T-cell (primary cell): ENCODE data around the gene RACGAP1. TPM values are rescaled to one million over a fixed set of nuclear protein-coding genes. Genes with fewer than 3 reads are reported as not detected.

Experiments used
- ATAC-seq, 4 experiments: fragments of 200-7000 bp in 3 of 4; fragments of 150-1000 bp in 1 of 4; cut with Tn5 transposase; replicated peaks in 1 of 4; 1 replicate in 3 of 4; 2 replicates in 1 of 4; pipeline ENCODE4 v1.10.0; 2021; ENCODE audit warnings: moderate library complexity in 3 of 4, mild to moderate bottlenecking in 2 of 4, moderate number of reproducible peaks in 1 of 4
- CTCF ChIA-PET, 2 donors: fragments of 300-600 bp; sonication (Branson Sonifier 250); formaldehyde crosslinking; loops; one replicate each; lab custom pipeline; 2022; ENCODE audit warnings: antibody characterized with exemption in 2 of 2; lab: Charles Lee
- POLR2A ChIA-PET, 2 donors: fragments of 300-600 bp; sonication (Branson Sonifier 250); formaldehyde crosslinking; loops; one replicate each; lab custom pipeline; 2022; ENCODE audit warnings: antibody characterized with exemption in 2 of 2; lab: Charles Lee
- DNase-seq, 35 experiments: peaks; one replicate each; pipeline versions ENCODE4 v3.0.0 to v3.0.0-alpha.2; 2013 to 2023
- H3K27ac ChIP-seq: one replicate; pipeline ENCODE4 v1.5.1; 2013; ENCODE audit warnings: low read length
- H3K27me3 ChIP-seq, 2 experiments: replicated peaks in 1 of 2; 1 replicate in 1 of 2; 2 replicates in 1 of 2; pipeline versions ENCODE4 v1.6.1 to v1.7.0; 2013; ENCODE audit warnings: low read length in 1 of 2, mixed read lengths in 1 of 2; ENCODE audit not compliant: control insufficient read depth in 2 of 2, insufficient read depth in 2 of 2; ENCODE audit errors: extremely low read depth in 1 of 2
- H3K36me3 ChIP-seq, 2 donors: 1 replicate in 1 of 2; 2 replicates in 1 of 2; pipeline versions ENCODE4 v1.6.1 to v1.7.0; 2013; ENCODE audit warnings: low read length in 1 of 2; ENCODE audit not compliant: control insufficient read depth in 2 of 2, insufficient read depth in 1 of 2; ENCODE audit errors: extremely low read depth in 1 of 2
- H3K4me1 ChIP-seq, 2 experiments: 1 replicate in 1 of 2; 2 replicates in 1 of 2; pipeline versions ENCODE4 v1.6.1 to v1.7.0; 2013; ENCODE audit warnings: low read length in 2 of 2, mixed read lengths in 1 of 2; ENCODE audit not compliant: insufficient read depth in 2 of 2, control insufficient read depth in 1 of 2; ENCODE audit errors: extremely low read depth in 1 of 2
- H3K4me3 ChIP-seq, 2 donors: 1 replicate in 1 of 2; 2 replicates in 1 of 2; pipeline versions ENCODE4 v1.5.1 to v1.7.0; 2013; ENCODE audit warnings: mild to moderate bottlenecking in 2 of 2, low read length in 1 of 2, moderate library complexity in 1 of 2; ENCODE audit not compliant: control insufficient read depth in 1 of 2; ENCODE audit errors: extremely low read depth in 1 of 2
- H3K9me3 ChIP-seq: 2 replicates; pipeline ENCODE4 v1.7.0; 2013
- H3K27ac Mint-ChIP-seq, 2 donors: one replicate each; pipeline ENCODE4 v1.8.0; 2020 to 2021; ENCODE audit warnings: mild to moderate bottlenecking in 2 of 2, mixed read lengths in 2 of 2
- H3K27me3 Mint-ChIP-seq, 2 donors: one replicate each; pipeline ENCODE4 v1.8.0; 2021 to 2022; ENCODE audit warnings: mixed read lengths in 2 of 2
- H3K36me3 Mint-ChIP-seq: one replicate; pipeline ENCODE4 v1.8.0; 2021; ENCODE audit warnings: mixed read lengths
- H3K4me1 Mint-ChIP-seq, 3 donors: one replicate each; pipeline ENCODE4 v1.8.0; 2020 to 2022; ENCODE audit warnings: mixed read lengths in 3 of 3, mild to moderate bottlenecking in 1 of 3
- H3K4me3 Mint-ChIP-seq, 3 donors: one replicate each; pipeline ENCODE4 v1.8.0; 2020 to 2022; ENCODE audit warnings: mild to moderate bottlenecking in 3 of 3, mixed read lengths in 3 of 3, moderate library complexity in 3 of 3
- H3K9me3 Mint-ChIP-seq, 3 donors: one replicate each; pipeline ENCODE4 v1.8.0; 2020 to 2022; ENCODE audit warnings: mixed read lengths in 3 of 3
- WGBS: methylation state at CpG from one replicate; pipeline ENCODE4 v1.1.5; 2013; ENCODE audit warnings: missing lambda C conversion rate; ENCODE audit not compliant: insufficient coverage; 5-methylcytosine and 5-hydroxymethylcytosine counted together
- total RNA-seq, 35 experiments: library from RNA in 6 of 35; stranded (reverse) in 6 of 35; fragments of 120-200 nt in 1 of 35; gene quantifications; one replicate each; pipeline versions ENCODE4 v1.2.1 to v1.2.4 and lab custom pipeline; 2013 to 2026

RACGAP1 gene
- total RNA-seq, 5 donors from 2014 or later (not counting 1 experiment from before 2014, with no cell fraction given) = 5.5 to 14.8 (median 13.9) TPM

- Mint-ChIP-seq H3K27me3 (peaks cover 37 to 53% of the 10 kb centered on the region in 2 donors), H3K4me3 (no peak overlapping the region), H3K4me1 (peaks cover 0 to 4% (median 3%) of the 10 kb centered on the region in 3 donors), H3K9me3 (no peaks in the 10 kb centered on the region), H3K36me3 (no peaks in the 10 kb centered on the region), H3K27ac (no peak overlapping the region)
- DNase-seq = no peak
- no peak for ATAC-seq
- ChIA-PET POLR2A (interaction anchor here in 1 of 2 donors (0.6 kb wide), 1 partner anchor 9 kb away, joined by 5 read pairs; no protein-coding TSS in a partner anchor), CTCF (interaction anchor here in 1 of 2 donors (0.7 to 1.2 kb wide), 2 partner anchors 11 to 82 kb away, joined by 3 to 4 read pairs; no protein-coding TSS in a partner anchor)
- WGBS = 74% methylated on average over 3 of the region's 3 CpGs
- H3K27ac ChIP-seq = no peak overlapping the region
- no peaks in the 10 kb centered on the region for H3K9me3 ChIP-seq
- no peaks in the 10 kb centered on the region for H3K36me3 ChIP-seq
- peaks cover 0 to 4% of the 10 kb centered on the region in 2 experiments for H3K4me1 ChIP-seq
- peaks cover 2 to 54% of the 10 kb centered on the region in 2 experiments for H3K27me3 ChIP-seq
- no peak overlapping the region for H3K4me3 ChIP-seq
Observed at GRCh38 chr12:50049254-50050118, 24.2 kb upstream of the RACGAP1 start.

GRCh38 chr12:50047693-50048250 is 22.5 kb upstream of the RACGAP1 start:
- no peak overlapping the region for H3K4me3 ChIP-seq
- peaks cover 35 to 39% of the 10 kb centered on the region in 2 donors for H3K27me3 Mint-ChIP-seq
- DNase-seq = no peak
- H3K27ac Mint-ChIP-seq = no peak overlapping the region
- no peaks in the 10 kb centered on the region for H3K36me3 ChIP-seq
- H3K4me1 Mint-ChIP-seq = peaks cover 0 to 4% (median 3%) of the 10 kb centered on the region in 3 donors
- no peaks in the 10 kb centered on the region for H3K9me3 Mint-ChIP-seq
- POLR2A ChIA-PET = no interaction called here
- H3K9me3 ChIP-seq = no peaks in the 10 kb centered on the region
- 82% methylated on average over 2 of the region's 7 CpGs for WGBS
- H3K27ac ChIP-seq = no peak overlapping the region
- no peak for ATAC-seq
- H3K4me1 ChIP-seq = peaks cover 0 to 4% of the 10 kb centered on the region in 2 experiments
- H3K4me3 Mint-ChIP-seq = no peak overlapping the region
- peaks cover 2 to 43% of the 10 kb centered on the region in 2 experiments for H3K27me3 ChIP-seq
- CTCF ChIA-PET = interaction anchor here (0.6 to 0.7 kb wide), 3 partner anchors 9 to 22 kb away, joined by 3 read pairs; no protein-coding TSS in a partner anchor
- H3K36me3 Mint-ChIP-seq = no peaks in the 10 kb centered on the region

DNA sequence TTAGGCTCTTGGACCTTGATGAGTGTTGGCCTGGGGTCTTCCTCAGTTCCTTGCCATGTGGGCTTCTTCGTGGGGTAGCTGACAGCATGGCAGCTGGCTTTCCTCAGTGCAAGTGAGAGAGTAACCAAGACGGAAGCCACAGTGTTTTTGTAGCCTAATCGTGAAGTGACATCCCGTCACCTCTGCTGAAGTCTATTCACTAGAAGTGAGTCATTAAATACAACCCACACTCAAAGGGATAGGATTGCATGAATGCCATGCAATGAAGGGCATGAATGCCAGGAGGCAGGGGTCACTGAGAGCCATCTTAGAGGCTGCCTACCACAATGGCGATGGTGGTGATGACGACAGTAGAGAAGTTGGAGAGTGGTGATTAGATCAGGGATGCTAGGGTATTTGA is 18.6 kb upstream of the RACGAP1 start:
- H3K4me3 Mint-ChIP-seq = no peak overlapping the region
- H3K9me3 ChIP-seq = no peaks in the 10 kb centered on the region
- no peak overlapping the region for H3K27ac ChIP-seq
- no peaks in the 10 kb centered on the region for H3K36me3 ChIP-seq
- no peak overlapping the region for H3K27ac Mint-ChIP-seq
- no peaks in the 10 kb centered on the region for H3K9me3 Mint-ChIP-seq
- H3K27me3 Mint-ChIP-seq = peaks cover 4 to 5% of the 10 kb centered on the region in 2 donors
- no peaks in the 10 kb centered on the region for H3K36me3 Mint-ChIP-seq
- WGBS = 60% methylated on average over 1 of the region's 6 CpGs
- ATAC-seq = no peak
- H3K4me1 ChIP-seq = no peaks in the 10 kb centered on the region
- no peaks in the 10 kb centered on the region for H3K4me1 Mint-ChIP-seq
- ChIA-PET POLR2A (interaction anchor here in 1 of 2 donors (0.6 kb wide), 1 partner anchor 34 kb away, joined by 3 read pairs; no protein-coding TSS in a partner anchor), CTCF (no interaction called here)
- peaks cover 0 to 12% of the 10 kb centered on the region in 2 experiments for H3K27me3 ChIP-seq
- no peak overlapping the region for H3K4me3 ChIP-seq
- no peak for DNase-seq

- no peak for DNase-seq
- no peaks in the 10 kb centered on the region for H3K27me3 Mint-ChIP-seq
- H3K4me3 Mint-ChIP-seq = no peak overlapping the region
- H3K9me3 ChIP-seq = no peaks in the 10 kb centered on the region
- H3K36me3 ChIP-seq = no peaks in the 10 kb centered on the region
- no peaks in the 10 kb centered on the region for H3K4me1 ChIP-seq
- ATAC-seq = no peak
- H3K27me3 ChIP-seq = peaks cover 0 to 7% of the 10 kb centered on the region in 2 experiments
- ChIA-PET POLR2A (no interaction called here), CTCF (no interaction called here)
- no peak overlapping the region for H3K27ac Mint-ChIP-seq
- no peak overlapping the region for H3K4me3 ChIP-seq
- H3K9me3 Mint-ChIP-seq = no peaks in the 10 kb centered on the region
- 90% methylated on average over 1 of the region's 2 CpGs for WGBS
- no peaks in the 10 kb centered on the region for H3K36me3 Mint-ChIP-seq
- no peak overlapping the region for H3K27ac ChIP-seq
- H3K4me1 Mint-ChIP-seq = no peaks in the 10 kb centered on the region
Observed at GRCh38 chr12:50043308-50043707, 18.0 kb upstream of the RACGAP1 start.

DNA sequence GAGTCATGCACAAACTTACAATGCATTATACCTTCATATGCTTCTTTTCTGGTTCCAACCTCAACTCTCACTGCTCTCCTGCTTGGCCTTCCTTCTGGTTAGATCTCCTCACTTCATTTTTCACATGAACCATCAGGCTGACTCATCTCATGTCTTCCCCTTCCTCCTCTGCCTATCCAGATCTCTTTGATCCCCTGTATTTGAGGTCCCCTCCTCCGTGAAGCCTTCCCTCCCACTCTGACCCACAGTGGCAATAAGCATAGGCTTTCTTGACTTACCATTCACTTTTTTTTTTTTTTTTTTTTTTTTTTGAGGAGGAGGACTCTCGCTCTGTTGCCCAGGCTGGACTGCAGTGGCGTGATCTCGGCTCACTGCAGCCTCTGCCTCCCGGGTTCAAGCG is 17.4 kb upstream of the RACGAP1 start:
- Histone ChIP-seq H3K36me3 (no peaks in the 10 kb centered on the region), H3K9me3 (no peaks in the 10 kb centered on the region), H3K4me3 (no peak overlapping the region), H3K27me3 (peaks cover 0 to 7% of the 10 kb centered on the region in 2 experiments), H3K4me1 (no peaks in the 10 kb centered on the region), H3K27ac (no peak overlapping the region)
- H3K4me3 Mint-ChIP-seq = no peak overlapping the region
- H3K36me3 Mint-ChIP-seq = no peaks in the 10 kb centered on the region
- ATAC-seq (no peak), DNase-seq (no peak)
- 69% methylated on average over 4 of the region's 6 CpGs for WGBS
- H3K27me3 Mint-ChIP-seq = peaks cover 0 to 2% of the 10 kb centered on the region in 2 donors
- no peaks in the 10 kb centered on the region for H3K4me1 Mint-ChIP-seq
- POLR2A ChIA-PET = no interaction called here
- H3K9me3 Mint-ChIP-seq = no peaks in the 10 kb centered on the region
- no peak overlapping the region for H3K27ac Mint-ChIP-seq
- CTCF ChIA-PET = no interaction called here

DNA sequence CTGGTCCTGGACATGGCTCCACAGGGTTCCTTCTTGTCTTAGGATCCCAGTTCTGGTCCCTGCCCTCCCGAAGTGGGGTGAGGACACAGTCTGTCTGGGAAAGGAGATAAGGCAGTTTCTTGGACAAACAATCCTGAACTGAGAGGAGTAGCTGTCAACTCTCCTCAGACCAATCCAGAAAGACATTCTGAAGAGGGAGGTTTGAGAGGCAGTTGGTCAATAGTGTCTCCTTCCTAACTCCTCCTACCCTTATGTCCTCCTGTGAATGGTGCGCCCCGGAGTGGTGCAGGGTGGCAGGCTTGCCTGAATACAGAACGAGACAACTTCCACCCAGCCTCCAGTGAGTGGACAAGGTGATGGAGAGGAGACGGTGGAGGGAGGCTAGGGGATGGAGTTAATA is 16.7 kb upstream of the RACGAP1 start:
- no peaks in the 10 kb centered on the region for H3K9me3 Mint-ChIP-seq
- H3K27me3 Mint-ChIP-seq = peaks cover 0 to 2% of the 10 kb centered on the region in 2 donors
- H3K4me1 Mint-ChIP-seq = no peaks in the 10 kb centered on the region
- H3K36me3 Mint-ChIP-seq = no peaks in the 10 kb centered on the region
- Histone ChIP-seq H3K27me3 (peaks cover 0 to 3% of the 10 kb centered on the region in 2 experiments), H3K4me1 (no peaks in the 10 kb centered on the region), H3K4me3 (no peak overlapping the region), H3K27ac (no peak overlapping the region), H3K9me3 (no peaks in the 10 kb centered on the region), H3K36me3 (no peaks in the 10 kb centered on the region)
- DNase-seq (no peak), ATAC-seq (no peak)
- no CpG with 5 or more reads among the region's 5 CpGs for WGBS
- ChIA-PET POLR2A (no interaction called here), CTCF (interaction anchor here in 1 of 2 donors (0.6 kb wide), 1 partner anchor 11 kb away, joined by 4 read pairs; no protein-coding TSS in a partner anchor)
- H3K4me3 Mint-ChIP-seq = no peak overlapping the region
- no peak overlapping the region for H3K27ac Mint-ChIP-seq
